H1 (cell line): ENCODE measurements around the gene TTC23.
A peak's percentile ranks its signal among the peaks of the same experiment; 100 is the strongest.

Experiments
- BACH1 ChIP-seq: IDR thresholded peaks from 2 replicates; pipeline ENCODE4 v1.6.1; 2012; ENCODE audit warnings: low read length, improper control_type of control experiment
- EZH2 ChIP-seq: fragments of 200-600 bp; sonication (generic); IDR thresholded peaks from 2 replicates; pipeline ENCODE4 v1.7.1; 2012; ENCODE audit warnings: low read depth, mild to moderate bottlenecking, moderate library complexity, low read length, inconsistent platforms; ENCODE audit not compliant: severe bottlenecking
- GABPA ChIP-seq: IDR thresholded peaks from 2 replicates; pipeline ENCODE4 v1.6.1; 2011; ENCODE audit warnings: mild to moderate bottlenecking, low read length, moderate library complexity, borderline replicate concordance; ENCODE audit not compliant: insufficient read depth
- HDAC6 ChIP-seq: IDR thresholded peaks from one replicate; pipeline ENCODE4 v1.7.1; 2012; ENCODE audit warnings: low read depth, mild to moderate bottlenecking, inconsistent platforms, low read length, moderate library complexity
- JUND ChIP-seq: IDR thresholded peaks from 2 replicates; pipeline ENCODE4 v1.6.1; 2011; ENCODE audit warnings: mild to moderate bottlenecking, improper control_type of control experiment, low read length
- POLR2A ChIP-seq, 2 experiments: IDR thresholded peaks; 1 replicate in 1 of 2; 2 replicates in 1 of 2; pipeline ENCODE4 v1.6.1; 2011; ENCODE audit warnings: low read depth in 2 of 2, low read length in 2 of 2, mild to moderate bottlenecking in 2 of 2; ENCODE audit errors: control extremely low read depth in 1 of 2
- SP1 ChIP-seq: IDR thresholded peaks from 2 replicates; pipeline ENCODE4 v1.6.1; 2011; ENCODE audit warnings: low read depth, low read length
- TAF1 ChIP-seq: IDR thresholded peaks from 2 replicates; pipeline ENCODE4 v1.6.1; 2011; ENCODE audit warnings: mild to moderate bottlenecking, low read depth, low read length
- YY1 ChIP-seq: IDR thresholded peaks from 2 replicates; pipeline ENCODE4 v1.6.1; 2011; ENCODE audit warnings: low read depth, mild to moderate bottlenecking, low read length
- TF ChIP-seq, protein P1 (sequence below), 3 experiments: IDR thresholded peaks; 1 replicate in 2 of 3; 2 replicates in 1 of 3; pipeline versions ENCODE4 v1.5.1 to v1.6.1; 2011; ENCODE audit warnings: low read length in 3 of 3, mild to moderate bottlenecking in 3 of 3, inconsistent platforms in 2 of 3, low read depth in 1 of 3, moderate library complexity in 1 of 3; ENCODE audit not compliant: insufficient read depth in 1 of 3; ENCODE audit errors: control extremely low read depth in 1 of 3
- TF ChIP-seq, protein P2 (sequence below): IDR thresholded peaks from 2 replicates; pipeline ENCODE4 v1.6.1; 2012; ENCODE audit warnings: inconsistent platforms

DNA sequence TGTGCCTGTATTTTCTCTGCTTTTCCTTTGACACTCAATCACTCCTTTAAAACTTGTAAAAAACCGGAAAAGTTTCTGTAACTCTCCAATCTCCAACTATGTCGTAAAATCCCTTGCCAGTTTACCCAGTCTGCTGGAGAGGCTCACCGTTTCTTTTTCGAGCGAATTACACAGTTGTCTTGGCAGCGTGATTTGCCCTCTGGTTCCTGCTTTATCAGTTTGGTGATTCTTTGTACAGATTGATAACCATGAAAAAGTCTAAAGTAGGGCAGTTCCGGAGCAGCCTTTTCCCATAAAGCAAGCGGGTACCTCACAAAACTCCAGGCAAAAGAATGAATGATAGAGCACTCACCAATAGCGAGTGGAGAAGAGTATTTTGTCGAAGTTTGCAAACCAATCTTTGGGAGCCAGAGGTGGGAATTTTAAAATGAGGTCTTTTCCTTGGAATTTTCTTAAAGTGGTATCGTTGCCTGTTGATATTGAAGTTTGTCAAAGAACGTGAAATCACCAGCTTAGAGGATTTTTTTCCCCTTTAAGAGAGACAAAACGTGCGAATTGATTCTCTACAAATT is at the start of gene TTC23:
- TF ChIP-seq GABPA (no peak), YY1 (no peak), EZH2 (no peak), BACH1 (no peak), JUND (no peak), POLR2A (IDR thresholded peaks at IDR 0.05; ENCODE audit: control extremely low read depth in 1 of 2, low read depth in 2 of 2, low read length in 2 of 2) (no peak), HDAC6 (no peak), SP1 (peak; percentile 83), TAF1 (no peak)
- TF ChIP-seq, protein P1, sequence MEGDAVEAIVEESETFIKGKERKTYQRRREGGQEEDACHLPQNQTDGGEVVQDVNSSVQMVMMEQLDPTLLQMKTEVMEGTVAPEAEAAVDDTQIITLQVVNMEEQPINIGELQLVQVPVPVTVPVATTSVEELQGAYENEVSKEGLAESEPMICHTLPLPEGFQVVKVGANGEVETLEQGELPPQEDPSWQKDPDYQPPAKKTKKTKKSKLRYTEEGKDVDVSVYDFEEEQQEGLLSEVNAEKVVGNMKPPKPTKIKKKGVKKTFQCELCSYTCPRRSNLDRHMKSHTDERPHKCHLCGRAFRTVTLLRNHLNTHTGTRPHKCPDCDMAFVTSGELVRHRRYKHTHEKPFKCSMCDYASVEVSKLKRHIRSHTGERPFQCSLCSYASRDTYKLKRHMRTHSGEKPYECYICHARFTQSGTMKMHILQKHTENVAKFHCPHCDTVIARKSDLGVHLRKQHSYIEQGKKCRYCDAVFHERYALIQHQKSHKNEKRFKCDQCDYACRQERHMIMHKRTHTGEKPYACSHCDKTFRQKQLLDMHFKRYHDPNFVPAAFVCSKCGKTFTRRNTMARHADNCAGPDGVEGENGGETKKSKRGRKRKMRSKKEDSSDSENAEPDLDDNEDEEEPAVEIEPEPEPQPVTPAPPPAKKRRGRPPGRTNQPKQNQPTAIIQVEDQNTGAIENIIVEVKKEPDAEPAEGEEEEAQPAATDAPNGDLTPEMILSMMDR (IDR thresholded peaks at IDR 0.05; ENCODE audit: control extremely low read depth in 1 of 3, insufficient read depth in 1 of 3, low read depth in 1 of 3, low read length in 3 of 3) = no peak
- TF ChIP-seq, protein P2, sequence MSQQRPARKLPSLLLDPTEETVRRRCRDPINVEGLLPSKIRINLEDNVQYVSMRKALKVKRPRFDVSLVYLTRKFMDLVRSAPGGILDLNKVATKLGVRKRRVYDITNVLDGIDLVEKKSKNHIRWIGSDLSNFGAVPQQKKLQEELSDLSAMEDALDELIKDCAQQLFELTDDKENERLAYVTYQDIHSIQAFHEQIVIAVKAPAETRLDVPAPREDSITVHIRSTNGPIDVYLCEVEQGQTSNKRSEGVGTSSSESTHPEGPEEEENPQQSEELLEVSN = no peak
